Activated CD8-positive, alpha-beta memory T cell treated with anti-CD3 and anti-CD28 coated beads, Interleukin-2, amount 50 U/mL, for 1 hour (primary cell): ENCODE data around the gene PALMD.

Experiments used
- DNase-seq: peaks from one replicate; pipeline ENCODE4 v3.0.0-alpha.2; 2020; ENCODE audit errors: extremely low read depth

PALMD gene

DNA sequence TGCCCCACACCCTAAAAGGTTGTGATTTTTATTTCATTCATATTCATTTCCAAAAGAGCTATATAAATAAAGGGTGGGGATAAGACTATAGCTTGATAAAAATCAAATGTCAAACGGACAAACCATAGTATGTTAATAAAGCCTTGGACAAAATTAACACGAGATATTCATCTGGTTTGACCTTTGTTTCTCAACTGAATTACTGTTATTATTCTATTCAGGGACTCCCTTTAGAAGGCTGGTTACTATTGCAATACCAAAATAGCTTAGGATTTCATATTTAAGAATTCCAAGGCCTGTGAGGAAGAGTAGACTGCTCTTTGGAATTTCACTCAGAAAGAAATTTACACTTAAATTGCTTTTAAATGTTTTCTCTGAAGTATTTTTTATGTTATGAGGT is 10.2 kb upstream of the PALMD start:
- no peak for DNase-seq

GRCh38 chr1:99636647-99637175 is 9.2 kb upstream of the PALMD start:
- no peak for DNase-seq

- no peak for DNase-seq
Measured at GRCh38 chr1:99638853-99639252, 7.1 kb upstream of the PALMD start.

DNA sequence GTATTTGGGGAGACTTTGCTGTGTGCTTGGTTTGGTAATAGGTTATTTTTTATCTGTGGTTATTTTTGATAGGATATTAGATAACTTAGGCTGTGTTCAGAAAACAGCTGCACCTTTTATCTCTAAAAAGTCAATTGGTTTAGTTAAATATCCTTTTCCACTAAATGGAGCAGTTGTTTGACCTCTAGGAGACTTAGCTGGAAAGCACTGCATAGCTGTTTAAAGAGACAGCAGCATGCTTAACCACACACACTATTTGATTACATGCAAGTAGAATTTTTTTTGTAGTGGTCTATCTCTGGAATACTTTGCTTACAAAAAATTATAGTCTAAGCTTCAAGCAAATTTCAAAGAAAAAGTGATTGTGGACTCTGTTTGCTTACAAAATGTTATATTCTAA is 6.5 kb upstream of the PALMD start:
- no peak for DNase-seq

DNA sequence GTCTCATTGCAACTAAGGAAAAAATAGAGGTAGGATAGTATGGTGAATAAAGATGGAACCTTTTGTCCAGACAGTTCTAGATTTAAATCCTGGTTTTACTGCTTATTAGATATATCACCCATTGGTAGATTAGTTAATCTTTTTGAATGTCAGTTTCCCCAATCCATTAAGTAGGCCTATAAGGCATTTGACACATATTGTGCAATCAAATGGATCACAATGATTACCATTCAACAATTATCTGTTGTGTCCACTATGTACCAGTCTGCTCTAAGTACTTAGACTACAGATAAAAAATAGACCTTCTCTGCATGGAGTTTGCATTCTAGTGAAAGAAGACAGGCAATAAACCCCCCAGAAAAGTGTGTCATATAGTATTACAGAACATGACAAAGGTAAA is 6.0 kb upstream of the PALMD start:
- DNase-seq: no peak

DNA sequence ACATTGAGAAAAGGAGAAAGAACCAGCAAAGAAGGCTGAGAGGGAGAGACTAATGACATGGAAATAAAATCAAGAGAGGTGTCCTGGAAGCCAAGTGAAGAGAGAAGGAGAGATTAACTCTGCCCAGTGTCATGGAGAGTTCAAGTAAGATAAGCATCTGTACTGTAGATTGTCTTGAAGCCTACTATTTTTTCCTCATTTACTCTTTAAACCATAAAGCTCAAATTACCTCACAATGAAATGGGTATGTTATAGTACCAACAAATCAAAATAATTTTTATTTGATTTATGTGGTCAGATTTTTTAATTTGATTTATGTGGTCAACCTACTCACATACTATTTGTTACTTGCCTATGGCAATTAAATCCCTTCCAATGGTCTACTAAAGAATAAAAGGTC is 5.2 kb upstream of the PALMD start:
- DNase-seq: no peak

- no peak for DNase-seq
Measured at GRCh38 chr1:99641558-99641957, 4.4 kb upstream of the PALMD start.

GRCh38 chr1:99642053-99642452 is 3.9 kb upstream of the PALMD start:
- no peak for DNase-seq

- no peak for DNase-seq
Measured at GRCh38 chr1:99643021-99643779, 2.7 kb upstream of the PALMD start.

- DNase-seq: no peak
Measured at GRCh38 chr1:99644279-99645004, 1.5 kb upstream of the PALMD start.

GRCh38 chr1:99645203-99645602 is 710 bp upstream of the PALMD start:
- no peak for DNase-seq

- no peak for DNase-seq
Measured at GRCh38 chr1:99646868-99647267, 955 bp downstream of the PALMD start.

DNA sequence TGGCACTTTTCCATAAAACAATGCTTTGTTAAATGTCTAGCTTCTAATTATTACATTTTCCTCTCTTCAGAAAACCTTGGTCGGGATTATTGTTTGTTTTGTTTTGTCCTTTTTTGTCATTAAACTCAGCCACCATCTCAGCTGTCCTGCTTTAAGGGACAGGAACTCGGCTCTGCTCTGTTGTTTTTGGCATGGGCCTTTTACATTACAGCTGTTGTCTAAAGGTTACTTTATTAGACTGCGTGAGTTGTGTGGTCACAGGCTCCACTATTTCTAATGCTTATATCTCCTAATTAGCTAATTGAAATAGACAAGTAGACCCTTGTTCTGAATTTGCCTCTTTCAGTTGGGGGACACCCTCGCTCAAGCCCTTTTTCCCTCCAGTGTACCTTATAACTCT is 1.6 kb downstream of the PALMD start:
- DNase-seq: no peak

DNA sequence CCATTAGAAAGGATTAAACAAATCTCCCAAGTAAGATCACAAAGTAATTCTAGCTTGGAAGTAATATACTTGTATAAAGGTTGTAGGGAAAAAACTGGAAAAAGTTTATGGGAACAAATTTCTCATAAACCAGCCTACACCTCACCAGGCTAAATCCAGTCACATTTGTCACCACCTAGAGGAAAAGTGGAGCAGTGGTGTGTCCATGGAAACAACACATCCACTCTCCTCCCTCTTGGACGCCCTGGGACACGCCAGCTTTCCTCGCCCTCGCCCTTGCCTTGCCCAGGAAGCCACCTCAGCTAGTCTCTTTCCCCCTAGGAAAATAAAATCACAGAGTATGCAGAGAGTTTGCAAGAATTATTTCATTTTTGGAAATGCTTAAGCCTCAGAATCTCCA is 2.2 kb downstream of the PALMD start:
- no peak for DNase-seq

DNA sequence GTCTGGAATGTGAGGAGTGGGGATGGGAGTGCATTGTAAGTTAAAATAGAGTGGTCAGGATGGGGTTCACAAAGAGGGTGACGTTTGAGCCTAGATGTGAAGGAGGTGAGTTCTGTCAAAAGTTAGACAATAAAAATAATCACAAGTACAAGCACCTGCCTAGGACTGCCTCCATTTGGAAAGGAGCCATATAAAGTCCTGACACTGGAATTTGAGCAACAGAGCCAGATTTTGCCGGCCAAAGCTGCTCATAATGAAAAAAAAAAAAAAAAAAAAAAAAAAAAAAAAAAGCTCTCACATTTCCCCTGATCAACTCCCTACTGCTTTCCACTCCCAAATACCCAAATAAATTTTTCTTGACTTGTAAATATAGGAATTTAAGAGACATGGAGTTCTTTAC is 4.1 kb downstream of the PALMD start:
- no peak for DNase-seq

- no peak for DNase-seq
Measured at GRCh38 chr1:99650773-99651437, 5.0 kb downstream of the PALMD start.

GRCh38 chr1:99652881-99653281 is 7.0 kb downstream of the PALMD start:
- no peak for DNase-seq

DNA sequence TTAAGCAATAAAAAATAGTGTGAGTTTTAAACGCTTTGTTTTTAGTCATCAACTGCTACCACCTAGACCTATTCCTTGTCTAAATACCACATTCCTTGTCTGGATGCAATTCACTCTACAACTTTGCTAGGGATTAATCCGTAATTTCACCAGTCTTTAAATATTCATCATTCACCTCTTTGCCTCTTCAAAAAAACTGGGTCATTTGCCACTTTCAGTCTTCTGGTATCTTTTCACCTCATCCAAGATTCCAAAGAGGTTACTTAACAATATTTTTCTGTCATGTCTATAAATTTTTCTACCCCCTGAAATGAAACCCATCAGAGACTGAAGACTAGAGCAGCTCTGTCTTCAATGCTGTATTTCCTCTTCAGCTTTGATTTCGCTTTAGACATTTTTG is 9.5 kb downstream of the PALMD start:
- no peak for DNase-seq

DNA sequence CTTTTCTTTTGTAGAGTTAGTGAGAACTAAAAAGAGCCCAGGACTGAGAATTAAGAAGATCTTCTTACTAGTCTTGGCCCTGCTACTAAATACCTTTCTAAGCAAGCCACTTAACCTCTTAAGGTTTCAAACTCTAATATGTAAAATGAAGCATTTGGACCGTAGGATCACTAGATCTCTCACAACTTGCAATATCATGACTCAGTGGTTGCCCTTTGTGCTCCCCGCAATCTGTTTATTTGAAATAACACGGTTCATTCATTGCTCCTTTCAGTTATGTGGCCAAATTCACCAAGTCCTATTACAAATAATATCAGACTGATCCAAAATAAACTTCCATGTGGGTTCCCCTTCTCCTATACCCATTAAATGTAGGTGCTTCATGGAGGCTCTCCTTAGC is 10.8 kb downstream of the PALMD start:
- no peak for DNase-seq

- DNase-seq: no peak
Measured at GRCh38 chr1:99657213-99658030, 11.5 kb downstream of the PALMD start.

DNA sequence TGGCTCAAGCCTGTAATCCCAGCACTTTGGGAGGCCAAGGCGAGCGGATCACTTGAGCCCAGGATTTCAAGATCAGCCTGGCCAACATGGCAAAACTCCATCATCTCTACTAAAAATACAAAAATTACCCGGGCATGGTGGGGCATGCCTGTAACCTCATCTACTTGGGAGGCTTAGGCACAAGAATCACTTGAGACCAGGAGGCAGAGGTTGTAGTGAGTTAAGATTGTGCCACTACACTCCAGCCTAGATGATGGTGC is 12.0 kb downstream of the PALMD start:
- DNase-seq: no peak

- DNase-seq: no peak
Measured at GRCh38 chr1:99659755-99660210, 13.9 kb downstream of the PALMD start.
